H1 (cell line): ENCODE measurements around the gene BBS7. TPM values are rescaled to one million over a fixed set of nuclear protein-coding genes. Genes with fewer than 3 reads are reported as not detected.

ENCODE experiments used
- CTCF ChIA-PET: fragments of 300-600 bp; sonication (Branson Sonifier 250); formaldehyde crosslinking; loops from one replicate; lab custom pipeline; 2021; ENCODE audit not compliant: partially characterized antibody; lab: Charles Lee
- POLR2A ChIA-PET: fragments of 300-600 bp; sonication (Branson Sonifier 250); formaldehyde crosslinking; loops from one replicate; lab custom pipeline; 2021; ENCODE audit warnings: inconsistent platforms; ENCODE audit not compliant: partially characterized antibody; lab: Charles Lee
- DNase-seq, 2 experiments: peaks; one replicate each; pipeline versions ENCODE4 v3.0.0 to v3.0.0-alpha.2; 2010 to 2022; ENCODE audit warnings: low spot score in 2 of 2, low read depth in 1 of 2, mixed read lengths in 1 of 2
- FAIRE-seq: peaks from 2 replicates; lab custom pipeline; 2011; peaks lifted over from hg19 to GRCh38; lab: Jason Lieb, UNC
- H2AFZ ChIP-seq: 2 replicates; pipeline ENCODE4 v1.8.1; 2012; ENCODE audit warnings: low read length, inconsistent platforms
- H2AK5ac ChIP-seq: 2 replicates; pipeline ENCODE4 v1.6.1; 2013; ENCODE audit warnings: low read depth, low read length
- H2BK120ac ChIP-seq: replicated peaks from 2 replicates; pipeline ENCODE3; 2013; ENCODE audit warnings: low read depth, low read length, inconsistent platforms
- H2BK12ac ChIP-seq: 2 replicates; pipeline ENCODE4 v1.6.1; 2013; ENCODE audit warnings: low read depth, low read length
- H2BK15ac ChIP-seq: 2 replicates; pipeline ENCODE4 v1.6.1; 2013; ENCODE audit warnings: low read length
- H2BK20ac ChIP-seq: 2 replicates; pipeline ENCODE4 v1.6.1; 2013; ENCODE audit warnings: low read length
- H2BK5ac ChIP-seq: 2 replicates; pipeline ENCODE4 v1.6.1; 2013; ENCODE audit warnings: low read depth, low read length
- H3K14ac ChIP-seq: 2 replicates; pipeline ENCODE4 v1.6.1; 2013; ENCODE audit warnings: inconsistent platforms; ENCODE audit not compliant: insufficient read length
- H3K18ac ChIP-seq: 2 replicates; pipeline ENCODE4 v1.6.1; 2013; ENCODE audit warnings: low read length; ENCODE audit errors: extremely low read depth
- H3K23ac ChIP-seq: 2 replicates; pipeline ENCODE4 v1.6.1; 2013; ENCODE audit warnings: inconsistent platforms; ENCODE audit not compliant: insufficient read length
- H3K23me2 ChIP-seq: 2 replicates; pipeline ENCODE4 v1.6.1; 2013; ENCODE audit warnings: low read depth, low read length
- H3K27ac ChIP-seq: 2 replicates; pipeline ENCODE4 v1.6.1; 2011; ENCODE audit warnings: low read depth, low read length, inconsistent platforms
- H3K27me3 ChIP-seq, 4 experiments: replicated peaks in 1 of 4; 1 replicate in 1 of 4; 2 replicates in 3 of 4; pipeline versions ENCODE4 v1.6.1 to v1.8.1; 2011 to 2013; ENCODE audit warnings: low read length in 3 of 4, mild to moderate bottlenecking in 3 of 4, inconsistent platforms in 2 of 4, mixed read lengths in 2 of 4, moderate library complexity in 1 of 4; ENCODE audit not compliant: control insufficient read depth in 3 of 4, insufficient read depth in 3 of 4; ENCODE audit errors: extremely low read depth in 1 of 4
- H3K36me3 ChIP-seq, 4 experiments: 2 replicates each; pipeline versions ENCODE4 v1.6.1 to v1.8.1; 2011 to 2013; ENCODE audit warnings: mild to moderate bottlenecking in 4 of 4, low read length in 3 of 4, moderate library complexity in 2 of 4, control low read depth in 1 of 4, inconsistent platforms in 1 of 4; ENCODE audit not compliant: insufficient read depth in 4 of 4, control insufficient read depth in 2 of 4
- H3K4ac ChIP-seq: replicated peaks from 2 replicates; pipeline ENCODE3; 2013; ENCODE audit warnings: low read length, low read depth, mixed read lengths, inconsistent platforms; ENCODE audit not compliant: insufficient read length
- H3K4me1 ChIP-seq, 4 experiments: replicated peaks in 1 of 4; 1 replicate in 1 of 4; 2 replicates in 3 of 4; pipeline versions ENCODE4 v1.6.1 to v1.8.1; 2011 to 2013; ENCODE audit warnings: low read length in 3 of 4, inconsistent platforms in 2 of 4, mixed read lengths in 1 of 4; ENCODE audit not compliant: insufficient read depth in 4 of 4, control insufficient read depth in 3 of 4
- H3K4me2 ChIP-seq, 2 experiments: 2 replicates each; pipeline versions ENCODE4 v1.6.1 to v1.8.1; 2011 to 2013; ENCODE audit warnings: low read depth in 2 of 2, low read length in 2 of 2, control low read depth in 1 of 2, inconsistent platforms in 1 of 2, mild to moderate bottlenecking in 1 of 2; ENCODE audit not compliant: insufficient read depth in 1 of 2
- H3K4me3 ChIP-seq, 4 experiments: fragments of 200-600, 300-600 bp in 1 of 4; sonication (generic), shearing (Covaris generic), sonication (Bioruptor Twin) in 1 of 4; 2 replicates each; pipeline versions ENCODE4 v1.5.1 to v1.8.1; 2011 to 2016; ENCODE audit warnings: low read length in 4 of 4, low read depth in 3 of 4, control low read depth in 2 of 4, inconsistent platforms in 2 of 4, mild to moderate bottlenecking in 2 of 4, mixed read lengths in 1 of 4, moderate library complexity in 1 of 4; ENCODE audit not compliant: insufficient read depth in 2 of 4; ENCODE audit errors: extremely low read depth in 1 of 4
- H3K56ac ChIP-seq: replicated peaks from 2 replicates; pipeline ENCODE3; 2013; ENCODE audit warnings: low read depth, mild to moderate bottlenecking, mixed read lengths, low read length, inconsistent platforms; ENCODE audit not compliant: insufficient read length
- H3K79me1 ChIP-seq: 2 replicates; pipeline ENCODE4 v1.6.1; 2013; ENCODE audit warnings: low read depth, low read length, control low read depth
- H3K79me2 ChIP-seq, 2 experiments: 2 replicates each; pipeline versions ENCODE4 v1.6.1 to v1.8.1; 2012 to 2013; ENCODE audit warnings: low read length in 2 of 2, mild to moderate bottlenecking in 2 of 2, inconsistent platforms in 1 of 2; ENCODE audit not compliant: insufficient read depth in 2 of 2, control insufficient read depth in 1 of 2
- H3K9ac ChIP-seq, 4 experiments: replicated peaks in 1 of 4; 1 replicate in 1 of 4; 2 replicates in 3 of 4; pipeline versions ENCODE4 v1.6.1 to v1.8.1; 2011 to 2013; ENCODE audit warnings: low read depth in 3 of 4, low read length in 3 of 4, control low read depth in 2 of 4, mild to moderate bottlenecking in 2 of 4, moderate library complexity in 2 of 4, inconsistent platforms in 1 of 4; ENCODE audit errors: extremely low read depth in 1 of 4
- H3K9me3 ChIP-seq, 2 experiments: 2 replicates each; pipeline versions ENCODE4 v1.6.1 to v1.8.1; 2012 to 2013; ENCODE audit warnings: mild to moderate bottlenecking in 2 of 2, moderate library complexity in 2 of 2, control low read depth in 1 of 2, inconsistent platforms in 1 of 2, low read depth in 1 of 2, low read length in 1 of 2, mixed read lengths in 1 of 2; ENCODE audit not compliant: insufficient read depth in 2 of 2
- H4K20me1 ChIP-seq, 2 experiments: replicated peaks in 1 of 2; 2 replicates each; pipeline versions ENCODE3 to v1.8.1; 2011 to 2013; ENCODE audit warnings: inconsistent platforms in 2 of 2, low read length in 2 of 2, mild to moderate bottlenecking in 1 of 2; ENCODE audit not compliant: insufficient read depth in 2 of 2, control insufficient read depth in 1 of 2
- H4K5ac ChIP-seq: 2 replicates; pipeline ENCODE4 v1.6.1; 2013; ENCODE audit warnings: low read length, low read depth, mixed read lengths, inconsistent platforms; ENCODE audit not compliant: insufficient read length
- H4K8ac ChIP-seq: 2 replicates; pipeline ENCODE4 v1.8.0; 2013; ENCODE audit warnings: mild to moderate bottlenecking, moderate library complexity, low read length, inconsistent platforms; ENCODE audit not compliant: insufficient read depth; ENCODE audit errors: extremely low read depth
- H4K91ac ChIP-seq: replicated peaks from 2 replicates; pipeline ENCODE3; 2013; ENCODE audit warnings: low read length, mixed read lengths, inconsistent platforms; ENCODE audit not compliant: insufficient read length
- ATF2 ChIP-seq: IDR thresholded peaks from 2 replicates; pipeline ENCODE4 v1.6.1; 2012; ENCODE audit warnings: low read length, inconsistent platforms
- BACH1 ChIP-seq: IDR thresholded peaks from 2 replicates; pipeline ENCODE4 v1.6.1; 2012; ENCODE audit warnings: low read length, improper control_type of control experiment
- BRCA1 ChIP-seq: IDR thresholded peaks from 2 replicates; pipeline ENCODE4 v1.6.1; 2012; ENCODE audit warnings: low read depth, low read length, improper control_type of control experiment
- FOSL1 ChIP-seq: IDR thresholded peaks from 2 replicates; pipeline ENCODE4 v1.6.1; 2011; ENCODE audit warnings: mild to moderate bottlenecking, low read depth, low read length, moderate library complexity; ENCODE audit not compliant: insufficient read depth
- NRF1 ChIP-seq: IDR thresholded peaks from 2 replicates; pipeline ENCODE4 v1.6.1; 2011; ENCODE audit warnings: mild to moderate bottlenecking, low read depth, low read length, improper control_type of control experiment
- POU5F1 ChIP-seq: IDR thresholded peaks from 2 replicates; pipeline ENCODE4 v1.6.1; 2011; ENCODE audit warnings: low read depth, mild to moderate bottlenecking, low read length, moderate library complexity
- RNF2 ChIP-seq: fragments of 200-900, 300-1000 bp; sonication (generic); IDR thresholded peaks from 2 replicates; pipeline ENCODE4 v1.7.1; 2016; ENCODE audit warnings: borderline replicate concordance, low read depth, mild to moderate bottlenecking, antibody characterized with exemption, low read length; ENCODE audit not compliant: poor library complexity, severe bottlenecking; ENCODE audit errors: missing control alignments
- WGBS, 2 experiments: shearing (Covaris generic) in 1 of 2; methylation state at CpG; one replicate each; pipeline versions ENCODE4 v1.1.6 to v1.1.7; 2013 to 2015; ENCODE audit warnings: low lambda C conversion rate in 2 of 2, mixed read lengths in 2 of 2, inconsistent platforms in 1 of 2, low coverage in 1 of 2, missing lambda C conversion rate in 1 of 2; ENCODE audit not compliant: insufficient replicate concordance in 2 of 2, insufficient coverage in 1 of 2, insufficient read length in 1 of 2; ENCODE audit errors: extremely low coverage in 1 of 2, missing lambda C conversion rate in 1 of 2; 5-methylcytosine and 5-hydroxymethylcytosine counted together
- polyA plus RNA-seq, 7 experiments: library from polyadenylated mRNA; depleted of rRNA in 3 of 7; stranded (reverse) in 5 of 7; unstranded in 2 of 7; fragments of >200 nt in 5 of 7; fragments of 200-250 nt in 2 of 7; gene quantifications; 1 replicate in 5 of 7; 2 replicates in 1 of 7; 4 replicates in 1 of 7; pipeline versions ENCODE4 v1.2.1 to v1.2.3, GENCODE V29; 2011 to 2013; ENCODE audit warnings: missing spikeins in 2 of 7, mixed read lengths in 2 of 7
- total RNA-seq: library from RNA; stranded (reverse); fragmentation: NEBNext Ultra II Directional; extraction: Animal tissue kit (Norgen Biotek cat#: 25700); gene quantifications from 2 replicates; pipeline ENCODE4 v1.2.1, GENCODE V29; 2021

Gene BBS7
- total and polyA plus RNA-seq, 2 of the 8 experiments (the other 6 are each of a cell fraction or from before 2014, with no cell fraction given) = 16.6 to 21.5 TPM

- no peak overlapping the region for H3K4me2 ChIP-seq
- H3K27ac ChIP-seq = no peak overlapping the region
- no peak overlapping the region for H2BK20ac ChIP-seq
- H4K8ac ChIP-seq = no peak overlapping the region
- no peak overlapping the region for H3K4ac ChIP-seq
- no peak overlapping the region for H2AFZ ChIP-seq
- H3K18ac ChIP-seq = no peak overlapping the region
- H2BK5ac ChIP-seq = no peak overlapping the region
- no peaks in the 10 kb centered on the region for H4K20me1 ChIP-seq
- no peaks in the 10 kb centered on the region for H3K36me3 ChIP-seq
- H4K91ac ChIP-seq = no peak overlapping the region
- H2BK12ac ChIP-seq = no peak overlapping the region
- no peaks in the 10 kb centered on the region for H3K27me3 ChIP-seq
- H4K5ac ChIP-seq = no peak overlapping the region
- no peaks in the 10 kb centered on the region for H3K79me2 ChIP-seq
- H3K4me1 ChIP-seq = no peaks in the 10 kb centered on the region; a peak in 1 of 7 replicates
- no peak overlapping the region for H3K56ac ChIP-seq
- H3K9ac ChIP-seq = no peak overlapping the region
- no peak overlapping the region for H2BK120ac ChIP-seq
- CTCF ChIA-PET = interaction anchor here (0.6 to 2.8 kb wide), 4 partner anchors 9 to 91 kb away, joined by 3 to 11 read pairs (median 4); no protein-coding TSS in a partner anchor
- H3K23ac ChIP-seq = no peak overlapping the region
- no peak overlapping the region for H3K4me3 ChIP-seq
- WGBS, 2 experiments = 85% methylated on average over 4 of the region's 4 CpGs; no CpG with 5 or more reads in 1 of the 2 experiments
- H2BK15ac ChIP-seq = no peak overlapping the region
- H3K23me2 ChIP-seq = no peaks in the 10 kb centered on the region
- H3K79me1 ChIP-seq = no peaks in the 10 kb centered on the region
- no peak overlapping the region for H3K14ac ChIP-seq
- H3K9me3 ChIP-seq = no peaks in the 10 kb centered on the region
- no peak for DNase-seq
- no peak overlapping the region for H2AK5ac ChIP-seq
- no peak for FAIRE-seq
- POLR2A ChIA-PET = interaction anchor here (0.6 kb wide), 1 partner anchor 477 kb away, joined by 3 read pairs; no protein-coding TSS in a partner anchor
- TF ChIP-seq ATF2 (no peak), POU5F1 (no peak), NRF1 (no peak), BRCA1 (no peak), RNF2 (no peak), BACH1 (no peak), FOSL1 (no peak)
- TF ChIP-seq, all 59 proteins: peak for 0
These were observed 6.9 kb upstream of the BBS7 start for GRCh38 chr4:121877041-121877773.
